Measurements from ENCODE around the gene GYG2.

DNA sequence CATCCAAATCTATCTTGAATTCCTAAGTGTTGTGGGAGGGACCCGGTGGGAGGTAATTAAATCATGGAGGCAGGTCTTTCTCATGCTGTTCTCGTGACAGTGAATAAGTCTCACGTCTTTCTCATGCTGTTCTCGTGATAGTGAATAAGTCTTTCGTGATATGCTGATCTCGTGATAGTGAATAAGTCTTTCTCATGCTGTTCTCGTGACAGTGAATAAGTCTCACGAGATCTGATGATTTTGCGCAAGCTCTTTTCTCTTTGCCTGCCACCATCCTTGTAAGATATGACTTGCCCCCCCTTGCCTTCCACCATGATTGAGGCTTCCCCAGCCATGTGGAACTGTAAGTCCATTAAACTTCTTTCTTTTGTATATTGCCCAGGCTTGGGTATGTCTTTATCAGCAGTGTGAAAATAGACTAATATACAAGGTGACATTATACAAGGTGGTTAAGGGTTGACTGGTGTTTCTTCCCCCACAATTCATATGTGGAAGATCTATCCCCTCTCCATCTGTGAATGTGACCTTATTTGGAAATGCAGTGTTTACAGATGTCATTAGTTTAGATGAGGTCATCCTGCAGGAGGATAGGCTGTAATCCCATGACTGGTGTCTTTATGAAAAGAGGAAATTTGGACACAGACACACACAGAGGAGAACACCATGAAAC lies 72.8 kb downstream of the GYG2 start:
- TF ChIP-seq, protein P1, sequence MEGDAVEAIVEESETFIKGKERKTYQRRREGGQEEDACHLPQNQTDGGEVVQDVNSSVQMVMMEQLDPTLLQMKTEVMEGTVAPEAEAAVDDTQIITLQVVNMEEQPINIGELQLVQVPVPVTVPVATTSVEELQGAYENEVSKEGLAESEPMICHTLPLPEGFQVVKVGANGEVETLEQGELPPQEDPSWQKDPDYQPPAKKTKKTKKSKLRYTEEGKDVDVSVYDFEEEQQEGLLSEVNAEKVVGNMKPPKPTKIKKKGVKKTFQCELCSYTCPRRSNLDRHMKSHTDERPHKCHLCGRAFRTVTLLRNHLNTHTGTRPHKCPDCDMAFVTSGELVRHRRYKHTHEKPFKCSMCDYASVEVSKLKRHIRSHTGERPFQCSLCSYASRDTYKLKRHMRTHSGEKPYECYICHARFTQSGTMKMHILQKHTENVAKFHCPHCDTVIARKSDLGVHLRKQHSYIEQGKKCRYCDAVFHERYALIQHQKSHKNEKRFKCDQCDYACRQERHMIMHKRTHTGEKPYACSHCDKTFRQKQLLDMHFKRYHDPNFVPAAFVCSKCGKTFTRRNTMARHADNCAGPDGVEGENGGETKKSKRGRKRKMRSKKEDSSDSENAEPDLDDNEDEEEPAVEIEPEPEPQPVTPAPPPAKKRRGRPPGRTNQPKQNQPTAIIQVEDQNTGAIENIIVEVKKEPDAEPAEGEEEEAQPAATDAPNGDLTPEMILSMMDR (IDR thresholded peaks at IDR 0.05) = no peak
- TF ChIP-seq POLR2A (IDR thresholded peaks at IDR 0.05) = no peak
- no peak for TF ChIP-seq EP300 (IDR thresholded peaks at IDR 0.05)
- TF ChIP-seq POLR2AphosphoS5 (IDR thresholded peaks at IDR 0.05) = no peak

Measured in gastroesophageal sphincter (tissue), 3 donors.